GM12873 (cell line): ENCODE results near the gene MESP1.

Experiments
- CTCF ChIP-seq: IDR thresholded peaks from 2 replicates; pipeline ENCODE4 v1.5.1; 2012; ENCODE audit warnings: low read depth, mild to moderate bottlenecking, moderate library complexity, low read length, control low read depth; ENCODE audit not compliant: insufficient read depth; ENCODE audit errors: missing control alignments

Gene MESP1

DNA sequence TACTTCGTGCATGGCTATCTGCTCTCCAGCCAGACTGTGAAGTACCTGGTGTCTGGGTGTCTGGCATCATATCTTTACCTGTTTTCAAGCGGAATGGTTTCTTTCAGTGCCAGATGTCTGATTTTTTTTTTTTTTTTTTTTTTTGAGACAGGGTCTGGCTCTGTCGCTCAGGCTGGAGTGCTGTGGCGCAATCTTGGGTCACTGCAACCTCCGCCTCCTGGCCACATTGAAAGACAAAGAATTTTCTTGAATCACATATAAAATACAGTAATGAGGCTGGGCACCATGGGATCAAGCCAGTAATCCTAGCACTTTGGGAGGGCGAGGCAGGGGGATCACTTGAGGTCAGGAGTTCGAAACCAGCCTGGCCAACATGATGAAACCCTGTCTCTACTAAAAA lies 2.8 kb upstream of the MESP1 start:
- no peak for TF ChIP-seq CTCF

DNA sequence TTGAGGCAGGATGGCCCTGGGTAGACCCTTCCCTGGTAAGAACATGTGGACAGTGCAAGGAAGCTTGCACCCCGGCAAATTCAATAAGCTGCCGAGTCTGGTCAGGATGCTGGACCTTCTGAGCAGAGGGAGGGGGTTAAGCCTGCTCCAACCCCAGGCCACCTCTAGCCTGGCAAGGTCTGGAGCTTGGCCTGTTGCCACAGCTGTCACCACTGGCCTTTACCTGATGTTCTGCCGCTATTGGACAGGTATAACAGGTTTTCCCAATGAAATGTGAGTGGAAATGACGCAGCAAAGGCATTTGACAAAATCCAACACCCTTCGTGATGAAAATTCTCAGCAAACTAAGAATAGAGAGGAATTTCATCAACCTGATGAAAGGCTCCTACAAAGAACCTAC lies 699 bp upstream of the MESP1 start:
- no peak for TF ChIP-seq CTCF

GRCh38 chr15:89749951-89750559 lies 994 bp downstream of the MESP1 start:
- no peak for TF ChIP-seq CTCF

GRCh38 chr15:89749526-89749925 lies 1.5 kb downstream of the MESP1 start:
- TF ChIP-seq CTCF: no peak

- TF ChIP-seq CTCF: no peak
These were observed 2.0 kb downstream of the MESP1 start for GRCh38 chr15:89749054-89749453.

DNA sequence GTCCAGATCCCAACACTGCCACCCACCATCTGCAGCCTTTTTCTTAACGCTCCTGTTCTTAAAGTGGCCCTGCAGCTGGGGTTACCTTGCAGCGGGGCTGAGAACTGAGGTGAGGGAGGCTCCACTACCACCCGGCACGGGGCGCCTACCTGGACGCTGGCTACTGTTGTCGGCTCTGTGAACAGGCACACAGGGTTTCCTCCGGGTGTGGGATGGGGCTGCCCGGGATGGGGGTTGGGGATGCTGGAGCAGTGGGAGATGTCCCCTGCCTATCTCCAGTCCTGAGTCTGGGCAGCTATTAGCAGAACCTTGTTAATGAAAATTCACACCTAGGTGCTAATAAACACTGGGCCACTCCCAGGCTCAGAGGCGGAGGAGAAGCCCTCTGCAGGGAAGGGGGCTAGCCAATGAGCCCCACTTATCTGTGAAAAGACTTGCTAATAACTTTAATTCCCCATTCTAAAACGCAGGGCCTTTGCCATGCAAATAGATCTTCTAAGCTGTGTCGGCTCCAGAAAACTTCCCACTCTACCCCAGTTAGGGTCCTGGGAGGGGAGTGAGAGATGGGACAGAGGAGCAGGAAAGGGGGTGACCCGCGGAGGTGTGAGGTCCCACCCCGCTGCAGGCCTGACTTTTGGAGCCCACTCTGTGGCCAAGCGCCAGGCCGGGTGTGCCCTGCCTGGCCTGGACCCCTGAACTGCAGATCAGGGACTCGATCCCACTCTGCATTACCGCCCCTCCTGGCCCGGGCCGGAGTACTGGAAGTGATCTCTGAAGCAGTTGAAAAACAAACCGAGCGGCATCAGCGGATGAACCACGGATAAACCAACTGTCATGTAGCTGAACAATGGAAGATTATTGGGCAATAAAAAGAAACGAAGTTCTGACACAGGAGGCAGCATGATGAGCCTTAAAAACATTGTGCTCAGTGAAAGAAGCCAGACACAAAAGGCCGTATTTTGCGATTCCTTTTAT lies 3.1 kb downstream of the MESP1 start:
- no peak for TF ChIP-seq CTCF

GRCh38 chr15:89746386-89746780 lies 4.7 kb downstream of the MESP1 start:
- TF ChIP-seq CTCF: no peak
